GM19467 (cell line): ENCODE data around the gene DLGAP1.
"Not testable (repeated sequence)": the region's sequence is repeated elsewhere in the genome, so short reads cannot be mapped to it uniquely, and the experiment has no call there.

Experiments used
- ATAC-seq: cut with Tn5 transposase; IDR thresholded peaks from one replicate; pipeline ENCODE4 v1.9.1; 2021; ENCODE audit warnings: mild to moderate bottlenecking, moderate library complexity; ENCODE audit not compliant: unreplicated experiment

Gene DLGAP1

DNA sequence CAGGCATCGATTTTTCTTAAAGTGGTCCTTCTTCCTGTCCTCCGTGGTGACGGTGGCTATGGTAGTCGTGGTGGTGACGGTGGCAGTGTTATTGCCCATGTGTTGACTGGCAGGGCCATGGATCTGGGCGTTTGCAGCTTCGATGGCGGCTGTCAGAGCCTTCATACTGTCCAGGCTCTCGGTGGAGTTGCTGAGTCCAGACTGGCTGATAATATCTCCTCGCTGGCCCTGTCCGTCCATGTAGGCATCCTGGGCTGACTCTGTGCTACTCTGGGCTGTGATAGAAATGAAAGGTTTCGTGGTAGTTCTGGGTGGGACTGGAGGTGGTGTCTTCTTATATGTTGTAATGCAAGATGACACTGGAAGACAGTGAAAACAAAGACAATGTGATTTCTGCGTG lies 873.2 kb downstream of the DLGAP1 start:
- ATAC-seq: no peak

DNA sequence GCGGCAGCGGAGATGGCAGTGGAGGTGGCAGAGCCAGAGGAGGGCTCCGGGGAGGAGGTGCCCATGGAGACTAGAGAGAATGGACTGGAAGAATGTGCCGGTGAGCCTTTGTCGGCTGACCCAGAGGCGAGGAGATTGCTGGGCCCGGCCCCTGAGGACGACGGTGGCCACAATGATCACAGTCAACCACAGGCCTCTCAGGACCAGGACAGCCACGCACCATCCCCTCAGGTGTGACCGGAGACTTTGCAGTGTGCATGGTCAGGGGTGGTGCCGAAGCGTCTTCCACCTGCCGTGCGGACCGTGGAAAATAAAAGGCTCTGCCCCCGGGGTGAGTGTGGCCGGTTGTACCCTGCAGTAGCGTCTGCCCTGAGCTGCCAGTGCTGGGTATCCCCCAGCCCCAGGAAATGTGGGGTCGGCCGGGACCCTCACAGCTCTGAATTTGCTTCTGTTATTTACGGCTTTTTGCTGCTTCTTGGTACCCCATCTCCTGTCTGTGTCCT lies 874.5 kb downstream of the DLGAP1 start:
- ATAC-seq: not testable (repeated sequence)

DNA sequence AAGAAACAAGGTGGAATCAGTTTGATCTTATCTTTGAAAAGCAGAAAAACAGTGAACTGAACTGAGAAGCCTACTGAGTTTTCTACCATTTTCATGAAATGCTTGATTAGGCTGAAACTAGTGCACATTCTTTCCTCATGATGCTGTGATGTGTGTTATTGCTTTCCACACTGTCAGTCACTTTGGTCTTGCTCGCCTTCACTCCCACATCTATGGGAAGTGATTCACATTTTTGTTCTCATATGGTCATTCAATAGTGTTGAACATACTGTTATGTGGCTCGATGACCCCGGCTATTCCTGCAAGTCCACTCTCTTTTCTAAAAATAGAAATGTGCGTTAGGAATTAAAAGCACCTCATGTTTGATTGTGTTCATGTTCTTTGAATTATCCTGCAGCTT lies 875.4 kb downstream of the DLGAP1 start:
- no peak for ATAC-seq

DNA sequence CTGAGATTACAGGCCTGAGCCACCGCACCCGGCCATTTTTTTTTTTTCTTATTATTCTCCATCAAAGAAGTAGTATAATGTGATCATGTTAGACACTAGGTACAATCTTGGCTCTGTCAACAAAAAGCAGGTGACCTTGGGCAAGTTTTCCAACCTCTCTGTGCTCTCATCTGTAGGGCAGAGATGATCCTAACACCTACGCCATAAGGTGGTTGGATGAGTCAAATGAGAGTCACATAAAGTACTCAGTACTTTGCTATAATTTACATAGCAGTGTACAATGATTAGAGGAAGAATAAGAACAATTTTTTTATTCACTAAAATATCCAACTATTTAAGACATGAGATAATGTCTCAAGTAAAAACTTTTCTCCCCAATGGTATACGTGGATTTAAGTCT lies 876.5 kb downstream of the DLGAP1 start:
- no peak for ATAC-seq

DNA sequence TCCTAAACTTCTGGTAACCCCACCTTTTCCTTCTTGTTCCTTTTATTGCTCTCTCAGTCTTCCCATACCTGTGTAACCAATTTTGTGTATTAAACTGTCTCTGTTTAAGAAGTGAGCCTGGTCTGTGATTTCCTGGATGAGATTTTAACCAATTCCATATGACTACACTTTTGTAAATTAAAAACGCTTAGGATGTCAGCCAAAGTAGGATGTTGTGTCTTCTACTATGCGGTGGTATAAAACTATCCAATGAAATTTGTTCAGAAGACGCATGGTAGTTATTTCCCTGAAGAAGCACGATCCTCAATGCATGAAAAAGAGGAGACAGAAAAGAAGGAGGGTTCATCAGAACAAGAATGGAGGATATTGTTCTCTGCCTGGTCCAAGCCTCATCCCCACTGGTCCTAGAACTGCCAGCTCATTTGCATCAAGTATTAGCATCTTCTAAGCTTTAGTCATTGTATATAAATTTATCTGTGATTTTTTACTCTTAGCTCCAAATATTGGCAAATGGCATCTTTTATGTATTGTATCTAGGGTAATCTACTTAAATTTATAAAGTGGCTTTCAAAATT lies 877.7 kb downstream of the DLGAP1 start:
- ATAC-seq: no peak

DNA sequence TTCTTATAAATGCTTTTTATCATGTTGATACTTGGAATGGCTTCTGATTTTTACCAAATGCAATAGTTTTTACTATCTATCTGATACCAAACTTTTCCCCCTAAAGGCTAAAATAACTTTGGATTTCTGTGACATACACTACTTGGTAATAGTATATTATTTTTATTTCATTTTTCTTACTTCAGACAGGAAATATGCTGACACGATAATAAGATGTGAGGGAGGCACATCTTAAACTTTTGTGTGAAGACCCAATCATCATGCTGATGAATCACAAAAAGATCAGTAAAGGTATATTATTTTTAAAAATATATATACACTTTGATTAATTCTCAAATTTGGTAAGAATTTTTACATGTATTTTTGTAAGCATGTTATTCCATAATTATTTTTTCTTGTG lies 882.3 kb downstream of the DLGAP1 start:
- no peak for ATAC-seq

DNA sequence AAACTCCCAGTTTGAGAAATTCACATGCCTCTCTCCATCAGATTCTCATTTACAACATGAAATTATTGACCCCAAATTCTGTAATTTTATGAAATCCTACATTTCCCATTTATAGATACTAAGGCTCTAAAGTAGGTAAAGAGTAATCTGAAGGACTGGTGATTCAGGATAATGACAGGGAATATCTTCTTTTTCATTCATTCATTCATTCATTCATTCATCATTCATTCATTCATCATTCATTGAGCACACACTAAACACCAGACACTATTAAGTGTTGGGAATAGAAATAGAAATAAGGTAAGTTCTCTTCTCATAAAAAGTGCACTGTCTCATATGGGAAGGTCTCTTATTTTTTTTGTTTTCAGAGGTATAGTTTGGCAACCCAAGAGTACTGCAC lies 888.3 kb downstream of the DLGAP1 start:
- no peak for ATAC-seq

DNA sequence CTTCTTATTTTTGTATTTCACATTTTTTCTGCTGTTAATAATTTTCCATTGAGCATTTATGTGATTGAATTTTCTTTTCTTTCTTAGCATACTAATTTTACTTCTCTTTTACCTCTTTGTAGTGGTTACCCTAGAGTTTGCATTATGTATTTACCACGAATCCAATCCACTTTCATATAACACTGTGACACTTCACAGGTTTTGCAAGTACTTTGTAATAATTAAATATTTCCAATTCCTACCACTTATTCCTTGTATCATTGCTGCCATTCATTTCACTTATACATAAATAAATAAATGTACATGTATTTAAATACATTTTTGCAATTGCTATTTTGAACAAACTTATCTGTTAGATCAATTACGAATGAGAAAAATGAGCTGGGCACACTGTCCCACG lies 894.4 kb downstream of the DLGAP1 start:
- ATAC-seq: no peak

DNA sequence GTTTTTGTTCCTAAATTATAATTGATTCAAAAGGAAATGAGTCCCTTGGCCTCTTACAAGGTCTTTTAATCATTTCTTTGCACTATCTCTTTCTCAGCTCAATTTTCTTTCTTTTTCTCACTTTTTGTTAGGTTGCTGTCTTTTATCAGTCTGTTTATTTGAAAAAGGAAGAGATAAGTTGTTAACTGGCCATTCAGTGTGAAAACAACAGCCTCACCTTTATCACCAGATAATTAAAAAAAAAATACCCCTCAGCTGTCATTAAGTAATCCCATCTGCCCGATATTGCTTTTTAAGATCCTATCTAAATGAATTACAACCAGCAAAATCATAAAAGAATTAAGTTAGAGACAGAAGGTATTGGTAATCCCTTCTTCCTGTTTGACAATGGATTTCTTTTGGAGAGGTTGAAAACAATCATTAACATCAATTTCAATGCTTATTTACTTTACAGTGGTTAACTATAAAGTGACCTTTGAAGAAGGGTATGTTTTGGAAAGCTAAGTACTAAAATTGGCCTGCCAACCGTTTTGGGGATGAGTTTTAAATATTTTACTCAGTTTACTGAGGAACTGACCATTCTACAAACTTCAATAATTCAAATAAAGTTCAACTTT lies 900.2 kb downstream of the DLGAP1 start:
- ATAC-seq: no peak

DNA sequence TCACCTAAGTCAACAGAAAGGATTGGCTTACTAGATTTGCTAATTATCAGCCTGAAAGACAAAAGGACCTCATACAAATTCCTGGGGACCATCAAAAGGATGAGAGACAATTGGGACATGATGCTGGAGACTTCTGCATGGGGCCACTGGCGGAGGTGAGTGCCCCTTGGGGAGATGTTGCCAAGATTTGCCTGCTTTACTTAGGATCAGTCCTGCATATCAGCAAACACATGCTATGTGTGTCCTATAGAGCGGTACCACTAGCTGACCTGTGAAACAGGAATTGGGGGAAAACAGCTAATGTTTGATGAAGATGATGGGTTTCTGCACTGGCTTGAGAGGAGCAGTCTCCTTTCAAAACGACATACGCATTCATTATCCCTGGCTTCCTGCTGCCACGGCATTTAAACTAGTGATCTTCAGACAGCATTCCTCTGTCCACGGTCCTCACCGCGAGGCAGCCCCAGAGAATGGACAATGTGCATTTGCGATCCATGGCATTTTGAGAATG lies 901.0 kb downstream of the DLGAP1 start:
- ATAC-seq: no peak

DNA sequence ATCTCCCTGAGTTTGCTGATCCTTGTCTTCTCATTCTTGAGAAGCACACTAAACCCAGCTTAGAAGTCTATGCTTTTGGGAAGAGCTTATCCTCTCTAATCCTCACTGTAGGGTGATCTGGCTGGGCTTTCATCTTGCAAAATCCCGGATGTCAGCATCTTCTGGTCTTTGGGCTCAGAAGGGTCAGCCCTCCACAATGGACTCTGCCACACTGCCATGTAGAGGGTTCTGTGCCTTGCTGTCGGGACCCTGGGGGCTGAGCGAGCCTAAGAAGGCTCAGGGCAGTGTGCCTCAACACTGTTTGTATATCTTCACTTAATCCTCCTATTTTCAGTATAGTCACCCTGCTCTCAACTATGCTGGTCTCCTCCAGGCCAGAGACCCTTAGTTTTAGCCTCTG lies 902.8 kb downstream of the DLGAP1 start:
- ATAC-seq: no peak

DNA sequence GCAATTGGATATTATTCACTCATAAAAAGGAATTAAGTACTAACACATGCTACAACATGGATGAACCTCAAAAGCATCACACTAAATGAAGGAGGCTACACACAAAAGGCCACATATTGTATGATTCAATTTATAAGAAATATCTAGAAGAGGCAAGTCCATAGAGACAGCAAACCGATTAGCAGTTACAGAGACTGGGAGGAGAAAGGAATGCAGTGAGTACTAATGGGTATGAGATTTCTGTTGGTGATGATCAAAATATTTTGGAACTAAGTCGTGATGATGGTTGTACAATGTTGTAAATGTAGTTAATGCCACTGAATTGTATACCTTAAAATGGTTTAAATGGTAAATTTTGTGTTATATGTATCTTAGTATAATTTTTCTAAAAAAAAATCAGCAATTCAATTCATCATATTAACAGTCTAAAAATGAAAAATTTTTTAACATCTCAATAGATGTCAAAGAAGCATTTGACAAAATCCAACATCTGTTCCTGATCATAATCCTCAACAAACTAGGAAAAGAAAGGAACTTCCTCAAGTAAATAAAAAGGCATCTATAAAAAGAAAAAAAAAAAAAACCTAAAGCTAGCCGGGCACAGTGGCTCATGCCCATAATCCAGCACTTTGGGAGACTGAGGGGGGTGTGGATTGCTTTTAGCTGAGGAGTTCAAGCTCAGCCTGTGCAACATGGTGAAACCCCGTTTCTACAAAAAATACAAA lies 907.1 kb downstream of the DLGAP1 start:
- ATAC-seq: no peak

DNA sequence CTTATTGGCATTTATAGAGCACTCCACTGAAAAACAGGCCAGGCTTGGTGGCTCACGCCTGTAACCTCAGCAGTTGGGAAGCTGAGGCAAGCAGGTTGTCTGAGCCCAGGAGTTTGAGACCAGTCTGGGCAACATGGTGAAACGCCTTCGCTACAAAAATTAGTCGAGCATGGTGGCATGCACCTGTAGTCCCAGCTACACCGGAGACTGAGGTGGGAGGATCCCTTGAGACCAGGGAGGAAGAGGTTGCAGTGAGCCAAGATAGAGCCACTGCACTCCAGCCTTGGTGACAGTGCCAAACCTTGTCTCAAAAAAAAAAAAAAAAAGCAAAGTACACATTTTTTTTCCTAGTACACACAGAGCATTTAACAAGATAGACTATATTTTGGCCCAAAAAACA lies 909.0 kb downstream of the DLGAP1 start:
- ATAC-seq: no peak

DNA sequence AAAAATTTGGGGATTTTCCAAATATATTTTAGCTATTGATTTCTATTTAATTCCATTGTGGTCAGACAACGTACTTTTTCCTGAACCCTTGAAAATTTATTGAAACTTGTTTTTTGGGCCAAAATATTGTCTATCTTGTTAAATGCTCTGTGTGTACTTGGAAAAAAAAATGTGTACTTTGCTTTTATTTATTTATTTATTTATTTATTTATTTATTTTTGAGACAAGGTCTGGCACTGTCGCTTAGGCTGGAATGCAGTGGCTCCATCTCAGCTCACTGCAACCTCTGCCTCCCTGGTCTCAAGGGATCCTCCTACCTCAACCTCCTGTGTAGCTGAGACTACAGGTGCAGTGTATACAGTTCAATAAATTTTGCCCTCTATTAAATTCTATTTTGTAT lies 910.6 kb downstream of the DLGAP1 start:
- ATAC-seq: no peak

DNA sequence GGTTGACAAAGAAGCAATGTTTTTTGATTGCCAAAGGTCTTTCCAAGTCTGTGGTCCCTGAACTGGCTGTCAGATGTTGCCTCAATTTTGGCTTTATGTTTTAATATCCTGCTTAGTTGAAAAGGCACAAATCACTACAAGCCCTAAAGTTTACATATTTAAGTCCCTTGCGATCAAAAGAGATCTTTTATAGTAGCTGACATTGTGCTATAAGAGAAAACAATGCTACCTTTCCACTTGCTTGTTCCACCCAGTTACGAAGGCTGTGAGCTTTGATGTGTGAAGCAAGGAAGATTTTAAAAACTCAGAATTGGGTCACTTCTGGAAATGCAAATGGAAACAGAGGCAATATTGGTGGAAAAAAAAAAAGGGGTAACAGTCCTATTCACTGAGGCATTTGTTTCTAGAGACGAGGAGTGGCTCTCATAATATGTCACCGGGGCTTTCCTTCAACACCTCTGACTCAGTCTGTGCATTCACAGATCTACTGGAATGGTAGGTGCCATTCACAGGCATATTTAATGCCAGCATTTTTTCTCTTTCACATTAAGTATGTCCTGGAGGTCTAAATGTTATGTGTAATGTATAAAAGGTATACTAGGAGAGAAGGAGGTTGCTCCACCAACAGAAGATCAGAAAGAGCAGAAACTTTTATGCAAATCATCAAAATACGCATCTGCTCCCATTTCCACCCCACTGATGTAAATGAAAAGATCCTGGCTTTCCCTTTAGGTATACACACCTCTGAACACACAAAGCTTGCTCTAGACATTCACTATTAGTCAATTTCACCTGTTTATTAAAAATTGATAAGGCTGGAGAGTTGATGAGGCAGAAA lies 913.3 kb downstream of the DLGAP1 start:
- peak; percentile 74 for ATAC-seq

DNA sequence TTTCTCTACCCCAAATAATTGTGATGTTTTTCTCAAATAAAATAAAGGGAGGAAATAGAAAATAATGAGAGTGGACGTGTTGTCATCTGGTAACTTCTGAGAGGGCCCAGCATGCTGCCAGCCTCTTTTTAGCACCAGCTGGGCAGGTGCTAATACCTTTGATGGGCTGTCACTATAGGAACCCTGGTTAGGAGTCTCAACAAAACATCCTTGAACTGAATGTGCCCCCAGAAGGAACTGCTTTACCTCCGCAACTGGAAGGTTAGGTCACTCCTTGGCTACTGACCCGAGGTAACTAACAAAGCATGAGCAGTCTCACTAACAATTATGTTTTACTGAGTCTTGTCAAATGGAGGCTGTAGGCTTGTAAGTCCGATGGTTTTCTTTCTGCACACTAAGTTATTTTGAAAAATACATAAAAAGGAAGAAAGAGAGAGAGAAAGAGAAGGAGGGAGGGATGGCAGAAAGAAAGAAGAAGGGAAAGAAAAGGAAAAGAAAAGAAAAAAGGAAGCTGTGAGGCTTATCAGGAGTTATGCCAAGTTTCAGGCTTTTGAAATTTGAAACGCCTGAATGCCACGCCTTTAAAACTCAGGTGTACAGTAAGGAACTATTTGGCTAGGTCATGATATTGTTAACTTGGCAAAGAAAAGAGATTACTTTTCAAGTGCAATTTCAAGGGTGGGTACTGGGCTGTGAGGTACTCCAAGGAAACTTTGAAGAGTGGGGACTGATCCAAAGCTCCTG lies 914.1 kb downstream of the DLGAP1 start:
- no peak for ATAC-seq

DNA sequence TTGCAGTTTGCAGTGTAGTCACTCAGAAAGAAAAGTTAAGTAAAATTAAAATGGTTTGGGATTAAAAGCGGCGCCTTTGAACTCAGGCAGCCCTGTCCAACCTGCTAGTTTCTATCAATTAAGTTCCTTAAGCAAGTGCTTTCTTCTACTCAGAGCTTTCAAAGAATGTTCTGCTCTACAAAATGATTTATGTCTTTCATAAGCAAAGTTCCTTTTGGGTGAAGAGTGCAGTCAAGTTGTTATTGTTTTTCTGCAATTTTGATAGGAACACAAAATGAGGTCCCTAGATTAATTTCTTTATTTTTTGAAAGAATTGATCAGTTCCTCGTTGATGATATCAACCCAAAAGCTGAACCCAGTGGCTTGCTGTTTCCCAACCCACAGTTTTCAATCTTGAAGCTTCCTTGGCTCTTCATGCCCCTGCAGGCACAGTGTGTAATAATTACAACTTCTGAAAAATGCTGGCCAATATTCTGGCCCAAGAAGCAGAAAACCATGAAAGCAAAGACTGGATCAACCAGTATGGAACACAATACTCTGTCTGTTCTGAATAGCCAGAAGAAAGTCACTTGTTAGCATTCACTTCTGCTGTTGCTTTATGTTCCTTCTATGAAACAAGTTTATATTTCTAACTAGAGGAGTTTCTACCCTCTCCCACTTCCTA lies 916.0 kb downstream of the DLGAP1 start:
- ATAC-seq: no peak

DNA sequence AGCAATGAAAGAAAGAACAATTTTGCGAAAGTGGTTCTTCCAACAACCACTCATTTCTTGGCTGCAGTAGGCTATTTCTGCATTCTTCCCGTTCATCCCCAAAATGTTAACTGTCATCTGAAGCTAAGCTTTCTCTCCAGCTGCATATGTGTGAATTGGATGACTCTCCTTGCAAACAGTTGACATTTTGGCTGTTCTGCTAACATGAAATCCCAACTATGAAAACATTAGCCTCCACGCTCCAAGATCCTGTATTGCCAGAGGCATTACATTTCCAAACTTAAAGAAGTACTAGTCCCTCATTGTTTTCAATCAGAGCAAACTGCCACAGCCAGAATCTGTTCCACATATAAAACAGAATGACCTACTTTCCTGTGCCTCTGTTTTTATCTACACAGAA lies 916.7 kb downstream of the DLGAP1 start:
- no peak for ATAC-seq

DNA sequence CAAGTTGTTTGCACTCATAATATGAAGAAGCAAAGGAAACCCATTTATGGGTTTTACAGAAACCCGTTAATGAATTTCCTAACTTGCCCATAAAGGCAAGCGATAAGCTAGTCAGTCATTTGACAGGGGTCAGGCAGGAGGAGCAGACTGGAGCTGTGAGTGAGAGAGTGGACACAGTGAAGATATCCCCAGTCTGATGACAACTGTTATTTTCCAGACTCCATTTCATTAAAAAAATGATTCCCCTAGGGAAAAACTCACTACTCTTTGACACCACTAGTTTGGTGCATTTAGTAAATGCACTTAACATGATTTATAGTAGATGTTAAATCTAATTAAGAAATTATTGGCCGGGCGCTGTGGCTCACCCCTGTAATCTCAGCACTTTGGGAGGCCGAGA lies 924.3 kb downstream of the DLGAP1 start:
- ATAC-seq: no peak

DNA sequence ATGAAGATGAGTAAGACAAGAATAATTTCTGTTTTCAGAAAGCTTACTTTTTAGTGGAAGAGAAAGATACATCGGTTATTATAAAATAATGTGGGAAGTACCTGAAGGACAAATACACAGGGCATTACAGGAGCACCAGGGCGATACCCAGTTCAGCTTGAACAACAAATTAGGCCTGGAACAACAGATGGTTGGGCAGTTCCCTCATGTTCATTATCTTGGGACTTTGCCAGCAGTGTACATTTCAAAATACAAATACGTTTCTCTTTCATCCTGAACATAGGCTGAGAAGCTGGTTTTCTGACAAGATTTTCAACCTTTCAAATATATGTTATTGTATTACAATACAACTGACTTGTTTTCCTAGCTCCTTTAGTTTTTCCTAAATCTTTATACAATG lies 925.5 kb downstream of the DLGAP1 start:
- ATAC-seq: no peak
